DMS153 (cell line): ENCODE results near the gene HNRNPH3.

Experiments used
- DNase-seq: peaks from one replicate; lab custom pipeline; 2025; lab: John Stamatoyannopoulos, UW

HNRNPH3 gene

DNA sequence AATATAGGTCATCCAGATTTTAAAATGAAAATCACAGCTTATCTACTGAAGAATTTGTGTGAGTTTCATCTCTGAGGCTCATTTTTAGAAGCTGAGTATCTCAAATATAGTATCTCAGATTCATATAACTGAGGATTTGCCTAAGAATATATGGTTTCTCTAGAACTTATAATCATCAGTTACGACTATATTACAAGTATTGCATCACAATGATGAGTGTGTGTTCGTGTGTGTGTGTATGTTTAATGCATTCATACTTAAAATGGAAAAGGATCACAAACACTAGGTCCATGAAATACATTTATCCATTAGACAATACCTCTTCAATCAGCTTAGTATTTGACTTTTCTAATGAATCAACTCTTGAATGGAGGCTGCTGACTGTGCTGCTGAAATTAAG is 53.9 kb downstream of the HNRNPH3 start:
- no peak for DNase-seq
